ENCODE measurements around the gene ZFYVE28.
"Not testable (repeated sequence)": the region's sequence is repeated elsewhere in the genome, so short reads cannot be mapped to it uniquely, and the experiment has no call there.

The ZFYVE28 gene

DNA sequence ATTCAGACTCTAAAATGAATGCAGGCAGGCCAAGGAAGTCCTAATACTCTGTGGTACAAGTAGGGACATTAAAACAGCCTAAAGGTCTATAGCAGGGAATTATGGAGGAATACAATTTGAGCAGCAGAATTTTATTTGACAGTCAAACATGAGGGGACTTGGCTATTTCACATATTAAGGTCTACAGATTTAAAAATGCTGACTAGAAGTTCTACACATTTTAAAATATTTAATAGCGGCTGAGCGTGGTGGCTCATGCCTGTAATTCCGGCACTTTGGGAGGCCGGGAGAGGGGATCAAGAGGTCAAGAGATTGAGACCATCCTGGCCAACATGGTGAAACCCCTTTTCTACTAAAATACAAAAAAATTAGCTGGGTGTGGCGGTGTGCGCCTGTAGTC lies 187.4 kb downstream of the ZFYVE28 start:
- no peak for DNase-seq

DNA sequence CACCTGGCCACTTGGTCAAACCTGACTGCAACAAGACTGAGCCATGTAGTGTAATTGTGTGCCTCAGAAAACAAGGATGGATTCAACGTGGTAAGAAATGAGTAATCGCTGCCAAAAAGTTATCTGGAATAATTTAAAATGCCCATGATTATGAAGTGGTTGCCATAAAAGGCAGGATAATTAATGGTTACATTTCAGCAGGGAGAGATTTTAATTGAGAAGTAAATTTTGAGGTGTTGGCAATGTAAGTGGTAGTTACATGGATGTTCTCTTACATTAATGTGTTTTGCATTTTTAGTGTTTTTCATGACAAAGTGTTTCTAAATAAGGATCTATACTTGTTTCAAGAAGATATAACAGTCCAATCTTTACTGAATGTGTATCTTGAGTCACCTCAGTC lies 192.2 kb downstream of the ZFYVE28 start:
- no peak for DNase-seq

DNA sequence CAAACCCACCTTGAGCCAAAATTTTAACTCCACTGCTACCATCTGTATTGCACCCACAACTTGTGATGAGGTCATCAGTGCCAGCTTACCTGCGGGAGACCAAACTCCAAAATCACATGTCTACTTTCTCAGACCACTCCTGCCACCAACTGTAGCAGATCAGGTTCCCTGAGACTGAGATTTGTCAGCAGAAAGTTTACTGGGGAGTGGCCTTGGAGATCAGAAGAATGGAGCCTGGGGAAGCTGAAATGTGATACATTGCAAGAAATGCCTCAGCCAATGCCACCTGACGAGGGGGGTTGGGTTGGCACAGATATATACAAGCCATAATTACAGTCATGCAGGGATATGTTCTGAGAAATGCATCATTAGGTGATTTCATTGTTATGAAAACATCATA lies 195.6 kb downstream of the ZFYVE28 start:
- no peak for DNase-seq

DNA sequence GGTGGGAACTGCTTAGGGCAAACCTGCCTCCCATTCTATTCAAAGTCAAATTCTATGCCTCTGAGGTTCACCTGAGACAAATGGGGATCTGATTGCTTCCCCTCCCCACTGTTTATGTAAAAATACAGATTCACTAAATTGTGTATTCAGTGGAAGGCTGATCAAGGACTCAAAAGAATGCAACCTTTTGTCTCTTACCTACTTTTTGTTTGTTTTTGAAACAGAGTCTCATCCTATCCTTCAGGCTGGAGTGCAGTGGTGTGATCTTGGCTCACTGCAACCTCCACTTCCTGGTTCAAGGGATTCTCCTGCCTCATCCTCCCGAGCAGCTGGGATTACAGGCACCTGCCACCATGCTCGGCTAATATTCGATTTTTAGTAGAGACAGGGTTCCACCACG lies 197.1 kb downstream of the ZFYVE28 start:
- not testable (repeated sequence) for DNase-seq

DNA sequence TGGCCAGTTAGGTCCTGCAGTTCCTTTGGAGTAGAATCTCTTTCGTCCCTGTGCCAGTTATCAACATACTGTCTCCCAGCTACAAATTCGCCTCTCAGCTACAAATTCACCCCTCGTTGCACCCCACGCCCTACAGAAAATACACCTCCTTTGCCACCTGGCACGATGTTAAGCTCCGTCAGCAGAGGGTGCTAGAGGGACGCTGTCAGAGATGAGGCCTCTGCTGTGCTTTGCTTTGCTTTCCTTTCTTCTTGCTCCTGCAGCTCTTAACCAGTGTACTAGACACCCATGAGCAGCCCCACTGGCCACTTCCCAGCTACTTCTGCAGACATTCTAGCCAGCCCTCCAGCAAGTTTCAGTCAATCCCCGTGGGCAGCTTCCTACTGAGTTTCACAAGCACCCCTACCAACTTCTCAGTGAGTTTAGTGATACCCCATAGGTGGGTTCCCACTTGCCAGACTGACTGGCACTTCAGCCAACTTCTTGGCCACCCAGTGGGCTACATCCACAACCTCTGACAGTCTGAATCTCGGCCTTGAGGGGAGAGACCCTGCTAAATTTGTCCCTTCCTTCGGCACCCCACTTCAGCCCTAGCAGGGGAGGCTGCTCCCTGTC lies 198.3 kb downstream of the ZFYVE28 start:
- DNase-seq: peak in 49 of 56 donors; percentile 17 to 86 (median 51)

Measured in nucleus accumbens (tissue), 56 donors.